ENCODE data around the gene POLR2B. TPM values are rescaled to one million over a fixed set of nuclear protein-coding genes. Genes with fewer than 3 reads are reported as not detected.

POLR2B gene
- total RNA-seq, 2 experiments from 2014 or later = 70.0 to 72.5 TPM

GRCh38 chr4:56973336-56973735, 5.4 kb upstream of the POLR2B start:
- Mint-ChIP-seq H3K27me3 (no peaks in the 10 kb centered on the region), H3K4me3 (peak overlapping the region; percentile 80), H3K27ac (no peak overlapping the region), H3K4me1 (ENCODE audit: low read depth) (peaks cover 43% of the 10 kb centered on the region), H3K36me3 (ENCODE audit: low read depth) (peaks cover 74% of the 10 kb centered on the region), H3K9me3 (no peaks in the 10 kb centered on the region)
- Histone ChIP-seq H3K27ac (ENCODE audit: low read depth in 1 of 2, low read length in 2 of 2) (no peak overlapping the region), H3K4me3 (ENCODE audit: low read length) (no peak overlapping the region), H3K4me1 (ENCODE audit: insufficient read depth, low read length) (peaks cover 30% of the 10 kb centered on the region), H3K9me3 (ENCODE audit: control insufficient read depth in 1 of 2, insufficient read depth in 1 of 2, low read length in 2 of 2) (peaks cover 0 to 9% of the 10 kb centered on the region in 2 experiments), H3K36me3 (ENCODE audit: insufficient read depth, low read length) (peaks cover 52% of the 10 kb centered on the region), H3K27me3 (ENCODE audit: control insufficient read depth in 1 of 2, insufficient read depth in 2 of 2, low read length in 2 of 2) (no peaks in the 10 kb centered on the region)
- DNase-seq (no peak), ATAC-seq (ENCODE audit: poor library complexity) (no peak)
- POLR2A ChIA-PET = interaction anchor here (1.3 kb wide), 1 partner anchor 66 kb away, joined by 3 read pairs; the partner anchor contains the start of gene REST
- TF ChIP-seq CTCF (IDR thresholded peaks at IDR 0.05) = no peak
- CTCF ChIA-PET = no interaction called here
- intact Hi-C loops (cut with DNase I, micrococcal nuclease) = loop anchor here in 1 of 2 experiments (10.0 kb wide), 2 partner anchors 539 to 1119 kb away; partner anchors contain the start of genes EXOC1, PAICS and PPAT

GRCh38 chr4:56976283-56976836, 2.3 kb upstream of the POLR2B start:
- Mint-ChIP-seq H3K9me3 (no peaks in the 10 kb centered on the region), H3K27ac (peak overlapping the region; percentile 72), H3K27me3 (no peaks in the 10 kb centered on the region), H3K4me1 (ENCODE audit: low read depth) (peaks cover 69% of the 10 kb centered on the region), H3K4me3 (peak overlapping the region; percentile 96), H3K36me3 (ENCODE audit: low read depth) (peaks cover 73% of the 10 kb centered on the region)
- H3K9me3 ChIP-seq (ENCODE audit: control insufficient read depth in 1 of 2, insufficient read depth in 1 of 2, low read length in 2 of 2) = peaks cover 0 to 9% of the 10 kb centered on the region in 2 experiments
- peaks cover 35% of the 10 kb centered on the region for H3K36me3 ChIP-seq (ENCODE audit: insufficient read depth, low read length)
- no peaks in the 10 kb centered on the region for H3K27me3 ChIP-seq (ENCODE audit: control insufficient read depth in 1 of 2, insufficient read depth in 2 of 2, low read length in 2 of 2)
- DNase-seq (peak in 2 of 14 experiments; percentile 10 to 24), ATAC-seq (ENCODE audit: poor library complexity) (no peak)
- intact Hi-C loops (cut with DNase I, micrococcal nuclease) = loop anchor here in 1 of 2 experiments (5.0 to 10.0 kb wide), 4 partner anchors 542 to 1122 kb away; partner anchors contain the start of genes AASDH, CEP135, EXOC1 and PAICS
- peak overlapping the region; percentile 99 for H3K4me3 ChIP-seq (ENCODE audit: low read length)
- POLR2A ChIA-PET = interaction anchor here (1.5 to 4.7 kb wide), 8 partner anchors 10 to 1028 kb away, joined by 4 to 222 read pairs (median 29); partner anchors contain the start of genes AASDH, CEP135, PAICS and PPAT
- CTCF ChIA-PET = interaction anchor here (1.0 to 5.1 kb wide), 2 partner anchors 15 to 68 kb away, joined by 3 to 34 read pairs; partner anchors contain the start of gene REST
- peaks cover 49% of the 10 kb centered on the region for H3K4me1 ChIP-seq (ENCODE audit: insufficient read depth, low read length)
- H3K27ac ChIP-seq (ENCODE audit: low read depth in 1 of 2, low read length in 2 of 2) = no peak overlapping the region
- TF ChIP-seq CTCF (IDR thresholded peaks at IDR 0.05) = no peak

GRCh38 chr4:56976837-56977320, 1.8 kb upstream of the POLR2B start:
- no peaks in the 10 kb centered on the region for H3K9me3 Mint-ChIP-seq
- H3K4me1 ChIP-seq (ENCODE audit: insufficient read depth, low read length) = peaks cover 49% of the 10 kb centered on the region
- no peaks in the 10 kb centered on the region for H3K27me3 ChIP-seq (ENCODE audit: control insufficient read depth in 1 of 2, insufficient read depth in 2 of 2, low read length in 2 of 2)
- H3K9me3 ChIP-seq (ENCODE audit: control insufficient read depth in 1 of 2, insufficient read depth in 1 of 2, low read length in 2 of 2) = peaks cover 0 to 9% of the 10 kb centered on the region in 2 experiments
- intact Hi-C loops (cut with DNase I, micrococcal nuclease) = loop anchor here (1.0 to 10.0 kb wide), 6 partner anchors 69 to 1122 kb away; partner anchors contain the start of genes AASDH (in 2 of the 2), CEP135 (in 1 of the 2), EXOC1 (in 1 of the 2) and PAICS (in 1 of the 2)
- ChIA-PET CTCF (interaction anchor here (0.6 to 5.1 kb wide), 3 partner anchors 14 to 68 kb away, joined by 3 to 34 read pairs (median 5); partner anchors contain the start of gene REST), POLR2A (interaction anchor here (0.6 to 4.7 kb wide), 16 partner anchors 10 to 1028 kb away, joined by 3 to 222 read pairs (median 6); partner anchors contain the start of genes AASDH, CEP135, PAICS and PPAT)
- peak; percentile 49 for ATAC-seq (ENCODE audit: poor library complexity)
- H3K27me3 Mint-ChIP-seq = no peaks in the 10 kb centered on the region
- peak overlapping the region; percentile 73 to 92 for H3K27ac ChIP-seq (ENCODE audit: low read depth in 1 of 2, low read length in 2 of 2)
- peak overlapping the region; percentile 99 for H3K4me3 ChIP-seq (ENCODE audit: low read length)
- H3K4me1 Mint-ChIP-seq (ENCODE audit: low read depth) = peaks cover 71% of the 10 kb centered on the region
- peak overlapping the region; percentile 95 for H3K27ac Mint-ChIP-seq
- no peak for TF ChIP-seq CTCF (IDR thresholded peaks at IDR 0.05)
- peak; percentile 26 to 83 (median 50) for DNase-seq
- H3K36me3 Mint-ChIP-seq (ENCODE audit: low read depth) = peaks cover 73% of the 10 kb centered on the region
- H3K36me3 ChIP-seq (ENCODE audit: insufficient read depth, low read length) = peaks cover 33% of the 10 kb centered on the region
- H3K4me3 Mint-ChIP-seq = peak overlapping the region; percentile 96
